D721Med (cell line): ENCODE measurements around the gene STX17.
A peak's percentile ranks its signal among the peaks of the same experiment; 100 is the strongest.
"Not testable (repeated sequence)": the region's sequence is repeated elsewhere in the genome, so short reads cannot be mapped to it uniquely, and the experiment has no call there.

Experiments used
- DNase-seq: peaks from one replicate; pipeline ENCODE4 v3.0.0; 2011; ENCODE audit warnings: low spot score; ENCODE audit not compliant: insufficient read length
- FAIRE-seq: peaks from 2 replicates; lab custom pipeline; 2011; peaks lifted over from hg19 to GRCh38; lab: Jason Lieb, UNC
- TF ChIP-seq, protein P1 (sequence below): IDR thresholded peaks from 2 replicates; pipeline ENCODE4 v1.5.1; 2012; ENCODE audit warnings: mild to moderate bottlenecking, control low read depth; ENCODE audit not compliant: insufficient read depth; ENCODE audit errors: missing control alignments

Gene STX17

DNA sequence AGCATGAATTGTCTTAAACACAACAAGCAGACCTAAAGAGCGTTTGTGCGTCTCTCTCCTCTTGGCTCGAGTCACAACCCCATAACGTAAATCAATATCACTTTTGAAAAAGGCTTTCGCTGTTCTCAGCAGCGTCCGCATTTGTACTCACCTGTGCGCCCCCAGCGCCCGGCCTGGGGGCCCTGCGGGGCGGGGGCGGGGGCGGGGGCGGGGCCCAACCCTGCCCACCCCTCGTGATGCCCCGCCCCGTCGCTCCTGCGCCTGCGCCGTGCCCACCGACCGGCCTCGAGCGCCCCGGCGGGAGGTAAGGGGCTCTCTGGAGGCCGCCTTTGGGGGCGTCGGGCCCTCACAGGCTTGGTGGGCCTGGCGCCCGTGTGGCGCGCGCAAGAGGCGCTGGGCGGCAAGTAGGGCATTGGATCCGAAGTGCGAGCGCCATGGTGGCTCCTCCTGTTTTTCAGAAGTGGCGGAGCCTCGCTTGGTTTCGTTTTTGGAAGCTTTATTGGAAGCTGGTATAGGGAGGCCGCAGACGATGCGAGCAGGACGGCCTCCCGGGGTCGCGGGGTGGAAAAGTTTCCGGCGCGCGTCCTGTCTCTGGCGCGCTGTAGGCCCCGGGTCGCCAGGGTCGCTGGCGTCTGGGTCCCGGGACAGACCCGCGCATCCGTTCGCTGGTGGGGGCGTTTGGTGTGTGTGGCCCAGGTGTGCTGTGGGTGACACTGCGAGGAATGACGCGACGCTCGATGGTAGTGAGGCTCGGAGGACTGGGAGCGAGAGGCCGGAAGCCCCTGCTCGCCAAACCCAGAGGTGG, at the start of gene STX17:
TSS of gene STX17 (plus strand) at position 252 of the 805 bp plus-strand sequence. CDS start 8,586 bp downstream, outside the sequence.
- FAIRE-seq (no peak), DNase-seq (peak; percentile 64)
- TF ChIP-seq, protein P1, sequence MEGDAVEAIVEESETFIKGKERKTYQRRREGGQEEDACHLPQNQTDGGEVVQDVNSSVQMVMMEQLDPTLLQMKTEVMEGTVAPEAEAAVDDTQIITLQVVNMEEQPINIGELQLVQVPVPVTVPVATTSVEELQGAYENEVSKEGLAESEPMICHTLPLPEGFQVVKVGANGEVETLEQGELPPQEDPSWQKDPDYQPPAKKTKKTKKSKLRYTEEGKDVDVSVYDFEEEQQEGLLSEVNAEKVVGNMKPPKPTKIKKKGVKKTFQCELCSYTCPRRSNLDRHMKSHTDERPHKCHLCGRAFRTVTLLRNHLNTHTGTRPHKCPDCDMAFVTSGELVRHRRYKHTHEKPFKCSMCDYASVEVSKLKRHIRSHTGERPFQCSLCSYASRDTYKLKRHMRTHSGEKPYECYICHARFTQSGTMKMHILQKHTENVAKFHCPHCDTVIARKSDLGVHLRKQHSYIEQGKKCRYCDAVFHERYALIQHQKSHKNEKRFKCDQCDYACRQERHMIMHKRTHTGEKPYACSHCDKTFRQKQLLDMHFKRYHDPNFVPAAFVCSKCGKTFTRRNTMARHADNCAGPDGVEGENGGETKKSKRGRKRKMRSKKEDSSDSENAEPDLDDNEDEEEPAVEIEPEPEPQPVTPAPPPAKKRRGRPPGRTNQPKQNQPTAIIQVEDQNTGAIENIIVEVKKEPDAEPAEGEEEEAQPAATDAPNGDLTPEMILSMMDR = no peak

DNA sequence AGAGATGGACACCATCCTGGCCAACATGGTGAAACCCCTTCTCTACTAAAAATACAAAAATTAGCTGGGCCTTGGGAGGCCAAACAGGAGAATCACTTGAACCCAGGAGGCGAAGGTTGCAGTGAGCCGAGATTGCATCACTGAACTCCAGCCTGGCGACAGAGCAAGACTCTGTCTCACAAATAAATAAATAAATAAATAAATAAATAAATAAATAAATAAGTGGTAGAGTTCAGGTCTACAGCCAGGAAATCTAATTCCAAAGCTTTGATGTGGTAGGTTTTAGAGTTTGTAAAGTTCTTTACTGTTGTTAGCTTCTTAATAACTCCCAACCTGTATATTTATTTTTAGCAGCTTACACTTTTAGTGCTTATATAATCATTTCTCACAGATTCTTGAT, 48.9 kb upstream of the STX17 start:
- not testable (repeated sequence) for DNase-seq, FAIRE-seq

GRCh38 chr9:99858087-99858486, 48.4 kb upstream of the STX17 start:
- DNase-seq (no peak), FAIRE-seq (no peak)
- TF ChIP-seq, protein P1 = no peak

DNA sequence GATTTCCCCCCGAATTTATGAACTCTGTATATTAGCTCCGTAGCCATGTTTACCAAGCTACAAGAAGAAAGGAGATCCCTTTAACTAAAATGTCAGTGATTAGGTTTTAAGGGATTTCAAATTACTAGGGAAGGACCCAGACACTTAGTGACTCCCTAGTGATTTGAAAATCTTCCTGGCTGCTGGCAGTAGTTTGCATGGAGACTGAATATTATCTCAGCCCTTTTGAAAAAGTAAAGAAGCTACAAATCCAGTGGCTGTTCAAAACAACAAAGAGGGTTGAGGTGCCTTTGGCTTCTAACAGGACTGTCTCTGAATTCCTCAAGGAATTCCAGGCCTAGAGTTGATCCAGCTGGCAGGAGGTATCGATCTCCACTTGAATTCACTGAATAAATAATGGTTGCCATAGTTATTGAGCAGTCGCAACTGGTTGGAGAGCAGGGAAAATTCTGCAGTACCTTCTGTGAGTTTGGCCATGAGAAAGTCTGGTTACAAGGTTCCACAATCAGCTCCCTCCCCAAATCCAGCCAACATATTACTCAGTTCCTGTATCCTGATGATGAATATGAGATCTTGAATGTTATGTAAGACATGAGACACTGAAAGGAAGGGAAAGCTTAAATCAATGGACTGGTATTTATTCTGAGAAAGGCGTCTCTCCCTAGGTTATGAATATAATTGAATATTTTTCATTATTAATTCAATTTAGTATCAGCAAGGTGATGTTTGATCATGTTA, 47.0 kb upstream of the STX17 start:
- no peak for FAIRE-seq
- no peak for DNase-seq

GRCh38 chr9:99860266-99860665, 46.2 kb upstream of the STX17 start:
- FAIRE-seq = no peak
- TF ChIP-seq, protein P1 = no peak
- no peak for DNase-seq

More for the DNA sequence above, 47.0 kb upstream of the STX17 start:
- TF ChIP-seq, protein P1 = no peak

GRCh38 chr9:99863955-99864354, 42.5 kb upstream of the STX17 start:
- FAIRE-seq = no peak
- TF ChIP-seq, protein P1 = no peak
- DNase-seq = no peak

DNA sequence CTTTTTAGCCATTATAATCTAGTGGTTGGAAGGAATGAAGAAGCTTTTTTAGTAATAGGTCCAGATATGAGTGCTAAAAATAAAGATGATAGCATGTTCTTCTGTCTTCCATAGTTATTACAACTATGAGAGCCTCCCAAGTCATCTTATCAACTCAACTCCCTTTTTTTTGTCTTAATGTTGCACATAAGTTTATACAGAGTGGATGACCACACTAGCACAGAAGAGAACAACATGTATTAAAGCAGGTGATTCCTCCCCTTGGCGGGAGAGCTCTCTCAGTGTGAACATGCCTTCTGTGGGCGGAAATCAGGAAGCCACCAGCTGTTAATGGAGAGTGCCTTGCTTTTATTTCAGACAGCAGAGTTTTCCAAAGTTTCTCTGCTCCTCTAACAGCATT, 40.1 kb upstream of the STX17 start:
- DNase-seq = no peak
- TF ChIP-seq, protein P1 = no peak
- FAIRE-seq = no peak
